ENCODE data around the gene TXNDC8. TPM values are rescaled to one million over a fixed set of nuclear protein-coding genes. Genes with fewer than 3 reads are reported as not detected.
"Not testable (repeated sequence)": the region's sequence is repeated elsewhere in the genome, so short reads cannot be mapped to it uniquely, and the experiment has no call there.

The TXNDC8 gene
- total RNA-seq, 1 experiment from 2014 or later: not detected

GRCh38 chr9:110317911-110318310 is 19.8 kb downstream of the TXNDC8 start:
- TF ChIP-seq NR3C1 (CRISPR knock-in tag; conservative IDR thresholded peaks at IDR 0.05; ENCODE audit: low read depth): no peak
- TF ChIP-seq ZNF232 (CRISPR knock-in tag; IDR thresholded peaks at IDR 0.05): no peak
- TF ChIP-seq, protein P1, sequence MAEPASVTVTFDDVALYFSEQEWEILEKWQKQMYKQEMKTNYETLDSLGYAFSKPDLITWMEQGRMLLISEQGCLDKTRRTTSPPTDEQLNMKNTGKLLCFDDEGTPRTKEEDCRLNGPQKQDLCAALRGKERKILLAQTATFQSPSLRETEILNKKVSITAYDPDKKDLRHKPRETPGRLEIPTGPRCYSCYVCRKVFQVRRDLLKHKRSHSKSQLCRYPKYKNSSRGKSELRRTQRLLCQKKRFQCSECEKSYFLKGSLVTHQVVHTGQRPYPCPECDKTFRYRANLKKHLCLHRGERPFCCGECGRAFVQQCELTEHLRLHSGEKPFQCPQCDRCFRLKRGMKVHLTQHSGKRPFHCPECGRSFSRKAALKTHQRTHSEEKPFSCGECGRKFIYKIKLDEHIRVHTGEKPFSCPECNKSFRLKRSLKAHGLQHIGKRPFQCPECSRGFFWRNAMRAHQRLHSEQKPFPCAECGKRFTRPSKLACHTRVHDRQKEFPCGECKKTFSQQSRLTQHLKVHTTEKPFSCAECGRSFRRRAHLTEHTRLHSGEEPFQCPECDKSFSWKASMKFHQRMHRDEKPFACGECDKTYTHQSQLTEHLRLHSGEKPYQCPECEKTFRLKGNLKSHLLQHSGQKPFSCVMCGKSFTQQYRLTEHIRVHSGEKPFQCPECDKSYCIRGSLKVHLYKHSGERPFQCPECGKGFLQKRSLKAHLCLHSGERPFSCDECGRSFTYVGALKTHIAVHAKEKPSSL (CRISPR knock-in tag; conservative IDR thresholded peaks at IDR 0.05): no peak
- no peak for TF ChIP-seq GTF2I (CRISPR knock-in tag; conservative IDR thresholded peaks at IDR 0.05)
- TF ChIP-seq AFF4 (CRISPR knock-in tag; IDR thresholded peaks at IDR 0.05; ENCODE audit: borderline replicate concordance): no peak
- TF ChIP-seq ZNF416 (CRISPR knock-in tag; IDR thresholded peaks at IDR 0.05): no peak
- TF ChIP-seq NFE2L1 (CRISPR knock-in tag; IDR thresholded peaks at IDR 0.05): no peak
- no peak for TF ChIP-seq ZNF138 (CRISPR knock-in tag; conservative IDR thresholded peaks at IDR 0.05)
- no peak for TF ChIP-seq ATF1 (CRISPR knock-in tag; IDR thresholded peaks at IDR 0.05)
- no peak for TF ChIP-seq ZNF281 (CRISPR knock-in tag; IDR thresholded peaks at IDR 0.05)
- CTCF ChIA-PET: no interaction called here
- peaks cover 2% of the 10 kb centered on the region; the same call in 1 of the 2 replicates for H3K36me3 Mint-ChIP-seq
- H3K4me3 Mint-ChIP-seq: no peak overlapping the region
- no peak overlapping the region for H3K27ac Mint-ChIP-seq
- peaks cover 8% of the 10 kb centered on the region for H3K4me1 Mint-ChIP-seq
- ATAC-seq (no peak), DNase-seq (ENCODE audit: low spot score) (no peak)
- peaks cover 6% of the 10 kb centered on the region for H3K9me3 Mint-ChIP-seq
- no peaks in the 10 kb centered on the region for H3K27me3 Mint-ChIP-seq (ENCODE audit: low read depth)
- POLR2A ChIA-PET: no interaction called here

DNA sequence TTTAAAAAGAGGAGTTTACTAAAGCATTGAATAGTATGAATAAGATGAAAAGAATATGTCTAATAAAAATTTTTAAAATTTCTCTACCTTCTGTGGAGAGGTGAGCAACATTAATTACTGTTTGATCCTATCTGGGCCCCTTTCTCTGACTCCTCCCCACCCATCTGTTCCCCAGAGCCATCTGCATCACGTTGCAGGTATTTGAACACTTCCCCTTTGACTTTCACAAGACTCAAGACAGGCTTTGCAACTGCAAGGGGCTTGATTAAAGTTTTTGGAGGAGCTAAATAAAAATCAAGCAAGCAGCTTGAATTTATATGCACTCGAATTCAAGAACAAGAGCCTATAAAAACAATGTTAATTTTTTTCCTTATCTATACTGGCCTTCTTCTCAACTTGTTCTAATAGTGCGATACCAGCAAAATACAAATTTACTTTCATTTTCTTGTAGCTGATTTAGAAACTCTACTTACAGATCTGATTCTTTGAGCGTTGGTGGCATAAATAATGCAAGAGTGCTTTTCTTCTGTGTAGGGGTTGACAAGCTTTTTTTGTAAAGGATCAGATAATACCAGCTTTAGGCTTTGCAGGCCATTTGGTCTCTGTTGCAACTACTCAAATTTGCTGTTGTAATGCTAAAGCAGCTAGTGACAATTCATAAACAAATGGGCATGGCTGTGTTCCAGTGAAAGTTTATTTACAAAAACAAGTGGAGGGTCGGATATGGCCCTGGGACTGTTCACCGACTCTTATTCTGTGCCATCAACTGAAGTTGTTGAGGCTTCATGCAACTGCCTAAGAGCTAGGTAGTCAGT is 21.2 kb downstream of the TXNDC8 start:
- Mint-ChIP-seq H3K9me3 (peaks cover 16% of the 10 kb centered on the region), H3K4me3 (no peak overlapping the region), H3K4me1 (peaks cover 8% of the 10 kb centered on the region), H3K27ac (no peak overlapping the region), H3K27me3 (ENCODE audit: low read depth) (no peaks in the 10 kb centered on the region), H3K36me3 (peaks cover 12% of the 10 kb centered on the region)
- POLR2A ChIA-PET: no interaction called here
- DNase-seq (ENCODE audit: low spot score) (no peak), ATAC-seq (no peak)
- TF ChIP-seq E2F4 (CRISPR knock-in tag; IDR thresholded peaks at IDR 0.05; ENCODE audit: borderline replicate concordance, low read depth): no peak
- no peak for TF ChIP-seq HMGXB4 (CRISPR knock-in tag; IDR thresholded peaks at IDR 0.05)
- TF ChIP-seq TP53 (CRISPR knock-in tag; IDR thresholded peaks at IDR 0.05): no peak
- no peak for TF ChIP-seq PRDM15 (CRISPR knock-in tag; IDR thresholded peaks at IDR 0.05)
- no peak for TF ChIP-seq GABPB1 (CRISPR knock-in tag; IDR thresholded peaks at IDR 0.05)
- TF ChIP-seq ZNF138 (CRISPR knock-in tag; conservative IDR thresholded peaks at IDR 0.05): no peak
- CTCF ChIA-PET: no interaction called here

DNA sequence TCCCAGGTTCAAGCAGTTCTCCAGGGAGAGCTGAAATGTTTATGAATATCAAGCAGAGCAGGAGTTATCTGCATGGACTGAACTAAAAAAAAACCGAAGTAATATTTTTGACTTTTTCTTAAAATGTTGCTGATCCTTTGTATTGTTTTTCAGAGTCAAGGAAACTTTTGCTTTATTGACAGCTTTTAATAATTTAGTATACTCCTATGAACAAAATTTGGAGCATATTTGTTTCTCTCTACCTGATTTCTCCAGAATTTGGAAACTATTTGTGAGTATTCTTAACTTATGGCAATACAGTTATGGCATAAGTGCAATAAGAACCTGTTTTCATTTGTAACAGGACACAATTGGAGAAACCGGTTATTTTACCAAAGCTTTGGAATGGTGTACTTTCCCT is 25.7 kb downstream of the TXNDC8 start:
- Mint-ChIP-seq H3K9me3 (peaks cover 20% of the 10 kb centered on the region), H3K4me1 (peaks cover 28% of the 10 kb centered on the region), H3K36me3 (peaks cover 12% of the 10 kb centered on the region)
- POLR2A ChIA-PET: interaction anchor here (0.5 kb wide), 1 partner anchor 13 kb away, joined by 3 read pairs; no protein-coding TSS in a partner anchor
- CTCF ChIA-PET; DNase-seq (ENCODE audit: low spot score); H3K27me3 Mint-ChIP-seq (ENCODE audit: low read depth); H3K27ac Mint-ChIP-seq; H3K4me3 Mint-ChIP-seq; ATAC-seq: not testable (repeated sequence)
